Forelimb muscle (tissue), 1 donor: ENCODE measurements around the gene PGR. TPM values are rescaled to one million over a fixed set of nuclear protein-coding genes. Genes with fewer than 3 reads are reported as not detected.
"Not testable (repeated sequence)": the region's sequence is repeated elsewhere in the genome, so short reads cannot be mapped to it uniquely, and the experiment has no call there.

Experiments used
- DNase-seq: peaks from one replicate; pipeline ENCODE4 v3.0.0-alpha.2; 2013; ENCODE audit warnings: low read depth
- polyA plus RNA-seq: library from polyadenylated mRNA; unstranded; fragments of 120-200 nt; gene quantifications from one replicate; pipeline ENCODE4 v1.2.1, GENCODE V29; 2013; ENCODE audit not compliant: insufficient read length

The PGR gene
- polyA plus RNA-seq, 1 donor = not detected

DNA sequence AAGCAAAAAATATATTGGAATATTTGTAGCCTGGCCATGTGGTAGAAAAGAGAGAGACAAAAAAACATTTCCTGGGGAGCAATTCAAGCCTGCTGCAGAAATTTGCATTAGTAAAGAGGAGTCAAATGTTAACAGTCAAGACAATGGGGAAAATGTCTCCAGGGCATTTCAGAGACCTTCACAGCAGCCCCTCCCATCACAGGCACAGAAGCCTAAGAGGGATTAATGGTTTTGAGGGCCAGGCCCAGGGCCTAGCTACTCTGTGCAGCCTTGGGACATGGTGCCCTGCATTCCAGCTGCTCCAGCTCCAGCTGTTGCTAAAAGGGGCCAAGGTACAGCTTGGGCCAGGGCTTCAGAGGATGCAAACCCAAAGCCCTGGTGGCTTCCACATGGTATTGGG is 46.8 kb downstream of the PGR start:
- no peak for DNase-seq

DNA sequence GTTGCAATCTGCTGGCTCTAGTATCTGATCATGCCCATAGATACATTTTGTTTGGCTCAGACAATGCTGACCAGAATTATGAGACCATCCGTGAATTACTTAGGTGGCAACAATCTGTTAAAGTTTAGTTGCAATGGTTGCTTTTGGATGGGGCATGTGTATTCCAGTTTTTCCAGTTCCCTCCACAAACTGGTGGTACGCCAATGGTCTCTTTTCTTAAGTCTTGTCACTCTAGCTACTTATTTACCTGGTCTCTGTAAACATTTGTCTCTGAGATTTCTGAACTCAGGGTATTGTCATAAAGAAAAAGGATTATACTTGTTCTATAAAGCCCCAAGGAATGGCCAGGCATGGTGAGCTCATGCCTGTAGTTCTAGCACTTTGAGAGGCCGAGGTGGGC is 65.9 kb downstream of the PGR start:
- DNase-seq = no peak

DNA sequence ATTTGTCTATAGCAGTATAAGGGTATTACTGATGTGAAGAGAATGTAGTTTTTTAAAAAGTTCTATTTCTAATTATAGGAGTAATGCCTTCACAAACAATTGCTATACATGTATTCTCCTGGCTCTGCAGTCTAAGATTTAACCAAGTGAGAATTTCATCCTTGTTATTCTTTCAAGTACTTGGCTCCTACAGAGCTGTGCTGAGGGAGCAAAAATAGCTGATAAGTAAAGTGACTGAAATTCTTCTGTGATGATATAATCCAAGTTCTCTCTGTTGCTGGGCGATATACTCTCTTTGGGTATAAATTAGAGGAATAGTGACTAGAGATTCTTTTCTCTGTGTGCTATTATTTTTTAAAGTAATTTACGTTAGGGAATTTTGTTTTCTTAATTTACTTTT is 68.0 kb downstream of the PGR start:
- DNase-seq = no peak

DNA sequence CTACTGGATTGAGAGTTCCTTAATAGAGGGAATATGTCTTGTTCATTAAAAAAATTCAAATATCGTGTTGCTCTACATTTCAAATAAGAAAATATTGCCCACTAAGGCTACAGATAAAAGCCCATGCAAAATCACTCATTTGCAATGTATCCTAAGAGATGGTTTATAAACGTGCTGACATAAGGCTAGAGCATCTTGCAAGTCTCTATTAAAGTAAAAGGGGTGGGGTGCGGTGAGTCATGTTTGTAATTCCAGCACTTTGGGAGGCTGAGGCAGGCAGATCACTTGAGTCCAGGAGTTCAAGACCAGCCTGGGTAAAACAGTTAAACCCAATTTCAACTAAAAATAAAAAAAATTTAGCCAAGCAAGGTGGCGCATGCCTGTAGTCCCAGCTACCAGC is 70.3 kb downstream of the PGR start:
- no peak for DNase-seq

DNA sequence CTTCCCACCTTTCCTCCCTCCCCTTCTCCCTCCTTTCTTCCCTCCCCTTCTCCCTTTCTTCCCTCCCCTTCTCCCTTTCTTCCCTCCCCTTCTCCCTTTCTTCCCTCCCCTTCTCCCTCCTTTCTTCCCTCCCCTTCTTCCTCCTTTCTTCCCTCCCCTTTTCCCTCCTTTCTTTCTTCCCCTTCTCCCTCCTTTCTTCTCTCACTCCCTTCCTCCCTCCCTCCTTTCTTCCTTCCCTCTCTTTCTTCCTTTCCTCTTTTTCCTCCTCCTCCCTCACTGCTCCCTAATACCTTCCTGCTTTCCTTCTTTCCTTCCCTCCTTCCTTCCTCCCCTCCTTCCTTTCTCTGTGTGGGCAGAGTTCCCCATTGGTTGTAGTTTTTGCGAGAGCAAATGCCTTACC is 76.1 kb downstream of the PGR start:
- no peak for DNase-seq

DNA sequence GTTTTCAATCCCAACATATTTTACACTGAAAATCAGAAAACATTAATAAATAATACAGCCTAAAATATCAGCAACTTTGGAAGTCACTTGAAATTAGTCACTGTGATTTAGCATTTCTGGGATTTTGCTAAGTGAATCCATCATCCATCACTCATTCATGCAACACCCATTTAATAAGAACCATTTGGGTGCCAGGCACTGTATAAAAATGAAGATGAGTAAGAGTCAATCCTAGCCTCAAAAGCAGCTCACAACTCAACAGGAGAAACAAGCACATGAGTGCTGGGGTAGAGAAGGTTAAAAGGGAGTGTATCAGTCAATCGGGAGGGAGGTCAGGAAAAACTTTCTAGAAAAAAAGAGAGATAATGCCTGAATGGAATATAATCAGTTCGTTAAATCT is 77.9 kb downstream of the PGR start:
- DNase-seq = no peak

DNA sequence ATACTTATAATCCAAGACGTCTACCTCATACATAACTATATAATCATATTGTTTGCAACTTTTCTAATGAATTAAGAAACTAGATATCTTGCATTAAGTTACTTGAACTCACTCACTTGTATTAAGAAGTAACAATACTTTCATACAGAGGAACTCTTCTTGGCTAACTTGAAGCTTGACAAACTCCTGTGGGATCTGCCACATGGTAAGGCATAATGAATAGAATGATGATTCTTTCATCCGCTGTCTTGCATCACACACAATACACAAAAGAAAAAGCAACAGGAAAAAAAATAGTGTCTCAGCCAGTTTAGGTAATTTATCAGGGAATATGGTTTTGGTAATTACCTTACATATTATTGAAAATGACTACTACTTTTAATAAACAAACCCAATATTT is 79.8 kb downstream of the PGR start:
- DNase-seq = no peak

DNA sequence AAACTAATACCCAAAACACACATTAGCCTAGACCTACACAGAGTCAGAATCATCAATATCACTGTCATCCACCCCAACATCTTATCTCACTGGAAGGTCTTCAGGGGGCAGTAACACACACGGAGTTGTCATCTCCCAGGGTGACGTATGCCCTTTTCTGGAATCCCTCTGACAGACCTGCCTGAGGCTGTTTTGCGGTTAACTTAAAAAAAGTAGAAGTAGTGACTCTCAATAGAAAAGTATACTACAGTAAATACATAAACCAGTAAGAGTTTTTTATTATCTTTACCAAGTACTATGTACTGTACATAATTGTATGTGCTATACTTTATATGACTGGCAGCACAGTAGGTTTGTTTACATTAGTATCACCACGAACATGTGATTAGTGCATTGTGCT is 80.5 kb downstream of the PGR start:
- DNase-seq = no peak

DNA sequence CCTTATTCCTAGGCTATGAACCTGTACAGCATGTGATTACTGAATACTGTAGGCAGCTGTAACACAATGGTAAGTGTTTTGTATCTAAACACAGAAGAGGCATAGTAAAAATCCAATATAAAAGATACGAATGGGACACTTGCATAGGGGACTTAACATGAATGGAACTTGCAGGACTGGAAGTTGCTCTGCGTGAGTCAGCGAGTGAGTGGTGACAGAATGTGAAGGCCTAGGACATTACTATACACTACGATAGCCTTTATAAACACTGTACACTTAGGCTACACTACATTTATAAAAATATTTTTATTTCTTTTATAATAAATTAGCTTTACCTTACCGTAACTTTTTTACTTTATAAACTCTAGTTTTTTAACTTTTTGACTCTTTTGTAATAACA is 81.1 kb downstream of the PGR start:
- DNase-seq = no peak

DNA sequence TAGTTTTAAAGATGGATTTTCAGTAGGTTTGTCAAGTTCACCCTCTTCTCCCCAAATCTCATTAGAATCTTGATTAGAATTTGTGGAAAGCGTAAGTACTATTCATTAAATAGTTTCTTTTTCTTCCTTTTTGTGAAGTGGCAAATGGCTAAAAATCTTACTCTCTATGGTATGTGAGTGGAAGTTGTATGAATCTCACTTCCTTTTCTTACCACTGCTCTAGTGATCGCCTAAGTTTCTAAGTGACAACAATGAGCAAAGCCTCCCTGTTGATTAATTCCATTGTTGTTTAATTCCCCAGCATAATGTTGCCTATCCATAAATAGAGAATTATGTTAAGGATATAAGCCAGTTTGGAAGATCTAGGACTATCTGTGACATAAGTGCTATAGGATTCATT is 82.7 kb downstream of the PGR start:
- DNase-seq = no peak

DNA sequence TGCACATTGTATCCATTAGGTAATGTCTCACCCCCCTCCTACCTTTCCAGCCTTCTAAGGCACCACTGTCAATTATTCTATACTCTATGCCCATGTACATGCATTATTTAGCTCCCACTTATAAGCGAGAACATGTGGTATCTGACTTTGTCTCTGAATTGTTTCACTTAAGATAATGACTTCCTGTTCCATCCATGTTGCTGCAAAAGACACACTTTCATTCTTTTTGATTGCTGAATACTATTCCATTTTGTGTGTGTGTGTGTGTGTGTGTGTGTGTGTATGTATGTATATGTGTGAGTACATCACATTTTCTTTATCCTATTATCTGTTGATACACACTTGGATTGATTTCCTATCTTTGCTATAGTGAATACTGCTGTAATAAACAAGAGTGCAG is 84.2 kb downstream of the PGR start:
- DNase-seq = no peak

DNA sequence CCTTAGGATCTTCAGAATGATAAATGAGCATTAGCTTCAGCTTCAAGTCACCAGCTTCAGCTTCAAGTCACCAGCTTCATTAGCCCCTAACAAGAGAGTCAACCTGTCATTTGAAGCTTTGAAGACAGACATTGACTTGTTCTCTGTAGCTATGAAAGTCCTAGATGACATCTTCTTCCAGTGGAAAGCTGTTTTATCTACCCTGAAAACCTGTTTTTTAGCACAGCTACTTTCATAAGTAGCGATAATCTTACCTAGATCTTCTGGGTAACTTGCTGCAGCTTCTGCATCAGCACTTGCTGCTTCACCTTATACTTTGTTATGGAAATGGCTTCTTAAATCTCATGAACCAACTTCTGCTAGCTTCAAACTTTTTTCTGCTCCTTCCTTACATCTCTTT is 85.7 kb downstream of the PGR start:
- DNase-seq = no peak

DNA sequence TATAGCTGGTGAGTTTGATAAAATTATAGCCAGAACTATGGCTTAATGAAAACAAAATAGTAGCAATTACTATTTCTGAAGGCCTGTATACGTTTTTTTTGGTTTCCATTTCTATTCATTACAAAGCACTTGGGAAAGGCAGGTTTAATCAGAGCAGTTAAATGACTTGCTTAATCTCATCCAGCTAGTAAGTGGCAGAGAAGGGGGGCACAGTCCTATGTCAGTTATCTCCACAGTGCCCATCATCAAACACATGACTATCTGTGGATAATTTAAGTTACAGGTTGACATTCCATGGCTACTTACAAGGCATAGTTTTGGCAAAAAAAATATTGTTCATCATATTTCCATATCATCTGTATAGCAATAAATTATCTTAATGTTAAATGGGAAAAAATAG is 93.7 kb downstream of the PGR start:
- no peak for DNase-seq

DNA sequence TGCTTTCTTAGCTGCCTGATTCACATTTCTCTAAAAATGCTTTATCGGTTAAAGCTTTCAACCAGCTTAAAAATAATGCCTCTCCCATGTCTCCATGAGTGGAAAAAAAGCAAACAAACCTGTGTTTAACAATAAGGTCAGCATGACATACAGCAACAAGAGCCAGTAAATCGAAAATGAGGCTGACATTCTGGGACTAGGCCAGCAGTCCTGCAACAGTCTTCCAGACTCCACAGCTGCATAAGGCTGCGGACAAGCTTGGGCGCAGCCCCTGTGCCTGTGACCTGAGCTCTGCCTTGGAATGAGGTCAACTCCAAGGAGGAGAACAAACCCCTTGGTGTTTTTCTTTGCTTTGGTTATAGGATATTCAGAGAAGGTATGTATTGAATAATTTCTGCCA is 95.5 kb downstream of the PGR start:
- peak; percentile 81 for DNase-seq

DNA sequence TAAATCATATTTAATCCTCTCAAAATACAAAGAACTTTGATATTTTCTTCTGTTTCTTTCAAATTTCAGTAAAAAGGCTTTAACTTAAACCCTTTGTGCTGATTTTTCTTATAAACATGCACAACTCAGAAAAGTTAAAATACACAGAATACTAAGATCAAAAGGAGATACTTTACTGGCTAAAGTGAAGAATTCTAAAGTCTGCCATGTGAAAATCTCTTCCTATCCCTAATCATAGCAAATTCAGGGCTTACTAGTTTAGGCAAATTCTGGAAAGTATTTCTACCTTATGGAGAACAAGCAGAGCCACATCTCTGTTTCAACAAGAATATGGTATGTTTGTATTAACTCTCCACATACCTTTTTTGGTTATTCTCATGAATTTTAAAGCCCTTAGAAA is 96.6 kb downstream of the PGR start:
- DNase-seq = no peak

DNA sequence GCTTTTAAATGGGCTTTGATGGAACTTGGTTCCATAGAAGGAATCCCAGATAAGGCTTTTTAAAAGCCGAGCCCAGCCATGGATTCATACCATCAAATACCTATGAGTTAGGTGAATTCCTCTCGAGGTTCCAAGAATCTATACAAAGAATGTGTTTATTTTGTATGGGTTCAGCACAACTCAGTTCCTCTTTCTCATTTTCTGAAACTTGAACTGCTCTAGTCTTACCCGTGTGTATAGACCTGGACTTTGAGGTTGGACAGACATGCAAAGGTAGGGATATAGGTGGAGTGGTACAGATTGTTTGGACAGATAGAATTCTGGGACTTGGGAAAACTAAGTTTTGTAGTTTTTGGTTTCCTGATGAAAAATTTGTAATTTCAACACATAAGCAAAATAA is 97.9 kb downstream of the PGR start:
- no peak for DNase-seq

DNA sequence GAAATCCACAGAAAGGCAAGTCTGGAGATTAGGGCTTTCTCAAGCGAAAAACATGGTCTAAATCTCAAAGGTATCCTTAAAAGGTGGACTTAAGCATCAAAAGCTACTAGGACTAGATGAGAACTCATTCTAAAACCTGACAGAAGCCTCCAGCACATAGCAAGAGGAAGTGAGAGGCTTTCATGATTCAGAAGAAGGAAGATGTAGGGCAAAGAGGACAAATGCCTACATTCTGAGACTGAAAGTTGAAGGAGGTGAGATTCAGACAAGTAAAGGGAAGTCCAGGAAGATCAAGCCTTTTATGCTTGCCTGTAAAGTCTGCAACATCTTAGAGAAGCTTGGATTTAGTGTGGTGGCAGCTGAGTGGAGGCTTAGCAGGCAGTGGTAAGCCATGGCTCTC is 98.9 kb downstream of the PGR start:
- no peak for DNase-seq

DNA sequence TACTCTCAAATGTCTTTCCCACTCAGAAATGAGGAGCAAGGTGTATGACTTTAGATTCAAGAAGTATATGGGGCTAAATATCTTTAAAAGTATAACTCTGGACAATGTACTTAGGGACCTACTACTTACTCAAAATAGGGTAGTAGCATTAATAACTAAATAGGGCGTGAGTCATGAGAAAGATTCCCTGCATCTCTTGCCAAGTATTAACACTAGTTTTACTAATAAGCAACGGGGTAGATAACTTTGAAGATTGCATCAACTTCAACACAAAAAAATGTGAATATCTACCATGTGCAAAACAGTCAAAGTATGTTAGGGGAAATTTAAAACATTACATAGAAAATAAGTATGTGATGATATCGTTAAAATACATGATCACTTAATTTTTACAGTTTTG is 99.6 kb downstream of the PGR start:
- DNase-seq = no peak

DNA sequence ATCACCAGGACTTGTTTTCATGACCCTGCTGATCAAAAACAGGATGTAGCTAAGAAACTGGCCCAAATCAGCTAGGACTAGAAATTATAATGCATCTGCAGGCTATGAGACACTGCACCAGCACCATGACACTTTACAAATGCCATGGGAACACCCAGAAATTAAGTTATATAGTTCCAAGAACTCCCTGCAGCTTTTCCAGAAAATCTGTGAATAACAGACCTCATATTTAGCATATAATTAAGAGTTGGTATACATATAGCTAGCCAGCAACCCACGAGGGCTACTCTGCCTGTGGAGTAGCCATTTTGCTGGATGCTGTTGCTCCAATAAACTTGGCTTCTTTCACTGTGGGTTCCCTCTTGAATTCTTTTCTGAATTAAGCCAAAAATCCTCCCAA is 101.0 kb downstream of the PGR start:
- no peak for DNase-seq

DNA sequence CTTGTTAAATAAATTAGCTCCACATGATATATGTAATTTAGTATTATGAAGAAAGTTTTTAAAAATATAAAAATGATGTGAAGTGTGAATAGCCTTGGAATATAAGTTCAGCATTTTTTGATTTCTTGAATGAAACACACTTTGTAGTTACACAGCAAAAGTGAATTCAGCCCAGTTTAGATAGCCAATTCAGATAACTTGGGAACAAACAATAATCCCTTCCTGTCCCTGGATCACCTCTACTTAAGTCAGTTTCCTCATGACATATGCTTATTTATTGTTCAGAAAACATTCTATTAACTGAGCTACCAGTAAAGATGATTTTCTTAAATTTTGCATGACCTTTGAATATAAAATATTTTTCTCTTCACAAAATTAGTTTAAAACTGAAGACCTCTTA is 107.4 kb downstream of the PGR start:
- DNase-seq = no peak

DNA sequence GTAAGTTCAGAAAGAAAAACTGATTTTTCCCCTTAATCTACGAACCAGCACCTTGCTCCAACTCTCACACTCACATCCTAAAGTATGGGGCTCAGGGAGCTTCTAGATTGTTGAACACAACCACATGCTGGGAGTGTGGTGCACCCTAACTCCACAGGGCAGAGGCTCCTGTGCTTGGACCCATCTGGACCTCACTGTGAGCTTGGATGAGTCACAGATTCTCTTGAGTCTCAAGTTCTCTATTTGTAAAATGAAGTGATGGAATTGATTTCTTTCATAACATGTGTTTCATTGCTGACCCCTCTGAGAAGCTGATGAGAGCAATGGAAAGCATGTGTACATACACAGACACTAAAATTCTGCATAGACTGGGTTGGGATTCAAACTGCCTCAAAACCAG is 109.7 kb downstream of the PGR start:
- DNase-seq = no peak

DNA sequence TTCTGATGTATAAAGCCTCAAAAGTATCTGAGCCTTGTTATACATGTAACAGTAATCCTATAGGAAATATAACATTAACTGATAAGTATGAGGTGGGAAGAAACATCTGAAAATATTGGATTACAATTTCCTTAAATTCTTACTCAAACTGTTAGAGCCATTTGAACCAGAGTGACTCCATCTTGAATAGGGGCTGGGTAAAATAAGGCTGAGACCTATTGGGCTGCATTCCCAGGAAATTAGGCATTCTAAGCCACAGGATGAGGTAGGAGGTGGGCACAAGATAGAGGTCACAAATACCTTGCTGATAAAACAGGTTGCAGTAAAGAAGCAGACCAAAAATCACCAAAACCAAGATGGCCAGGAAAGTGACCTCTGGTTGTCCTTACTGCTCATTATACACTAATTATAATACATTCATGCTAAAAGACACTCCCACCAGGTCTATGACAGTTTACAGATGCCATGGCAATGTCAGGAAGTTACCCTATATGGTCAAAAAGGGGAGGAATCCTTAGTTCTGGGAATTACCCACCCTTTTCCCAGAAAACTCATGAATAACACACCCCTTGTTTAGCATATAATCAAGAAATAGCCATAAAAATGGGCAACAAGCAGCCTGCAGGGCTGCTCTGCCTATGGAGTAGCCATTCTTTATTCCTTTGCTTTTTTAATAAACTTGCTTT is 114.9 kb downstream of the PGR start:
- DNase-seq = no peak

DNA sequence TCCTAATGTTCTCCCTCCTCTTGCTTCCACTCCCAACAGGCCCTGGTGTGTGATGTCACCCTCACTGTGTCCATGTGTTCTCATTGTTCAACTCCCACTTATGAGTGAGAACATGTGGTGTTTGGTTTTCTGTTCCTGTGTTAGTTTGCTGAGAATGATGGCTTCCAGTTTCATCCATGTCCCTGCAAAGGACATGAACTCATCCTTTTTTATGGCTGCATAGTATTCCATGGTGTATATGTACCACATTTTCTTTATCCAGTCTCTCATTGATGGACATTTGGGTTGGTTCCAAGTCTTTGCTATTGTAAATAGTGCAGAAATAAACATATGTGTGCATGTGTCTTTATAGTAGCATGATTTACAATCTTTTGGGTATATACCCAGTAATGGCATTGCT is 115.9 kb downstream of the PGR start:
- not testable (repeated sequence) for DNase-seq

DNA sequence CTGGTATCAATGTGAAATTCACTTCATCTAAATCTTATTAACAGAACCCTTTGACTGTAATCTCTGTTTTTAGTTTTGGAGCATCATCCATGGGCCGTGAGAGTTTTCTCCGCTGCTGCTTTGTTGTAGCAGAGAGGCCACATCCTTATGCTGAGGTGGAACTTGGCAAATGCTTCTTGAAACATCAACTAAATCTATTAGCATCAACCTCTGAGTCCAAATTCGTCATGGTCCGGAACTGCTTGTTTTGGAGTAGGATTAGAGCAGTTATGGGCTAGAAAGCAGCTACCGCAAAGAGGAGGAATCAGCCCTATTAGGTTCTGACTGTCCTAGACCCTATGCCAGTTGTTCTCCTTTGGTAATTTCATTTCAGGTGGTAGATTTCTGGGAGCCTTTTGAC is 117.7 kb downstream of the PGR start:
- DNase-seq = no peak

DNA sequence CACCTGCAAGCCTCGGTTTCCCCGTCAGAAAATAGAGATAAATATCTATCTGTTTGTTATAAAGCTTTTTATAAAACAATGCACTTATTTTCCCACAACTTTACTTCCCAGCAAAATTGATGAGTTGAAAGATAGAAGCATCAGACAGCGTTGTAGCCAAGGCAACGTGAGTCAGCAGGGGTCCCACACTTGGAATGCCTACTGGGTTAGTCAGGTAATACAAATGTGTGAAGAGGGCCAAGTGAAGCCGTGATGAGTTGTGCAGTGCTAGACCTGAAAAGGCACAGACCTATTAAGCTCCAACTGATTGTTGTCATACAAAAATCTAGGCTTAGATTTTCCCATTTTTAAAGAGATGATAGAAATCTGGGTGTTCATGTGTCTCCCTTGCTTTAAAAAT is 118.7 kb downstream of the PGR start:
- DNase-seq = no peak
